Ovary (tissue), 10 donors: Measurements from ENCODE around the gene ANKRD27. TPM values are rescaled to one million over a fixed set of nuclear protein-coding genes. Genes with fewer than 3 reads are reported as not detected.

Source experiments
- DNase-seq, 5 donors: peaks; one replicate each; pipeline ENCODE4 v3.0.0-alpha.2; 2019 to 2020
- H3K27ac ChIP-seq, 2 donors: fragments of 200-600 bp; one replicate each; pipeline versions ENCODE4 v1.5.1 to v1.8.0; 2019 to 2022
- H3K27me3 ChIP-seq: fragments of 200-600 bp; one replicate; pipeline ENCODE4 v1.8.0; 2022
- H3K36me3 ChIP-seq: fragments of 200-600 bp; sonication (generic); one replicate; pipeline ENCODE4 v1.5.1; 2019
- H3K4me1 ChIP-seq: one replicate; pipeline ENCODE4 v1.8.1; 2013; ENCODE audit warnings: mild to moderate bottlenecking, moderate library complexity; ENCODE audit not compliant: insufficient read depth
- H3K4me3 ChIP-seq: fragments of 200-600 bp; sonication (generic); one replicate; pipeline ENCODE4 v1.5.1; 2017
- H3K9me3 ChIP-seq, 2 donors: fragments of 200-600 bp in 1 of 2; sonication (generic) in 1 of 2; one replicate each; pipeline versions ENCODE4 v1.5.1 to v1.8.1; 2013 to 2019; ENCODE audit warnings: mild to moderate bottlenecking in 1 of 2, moderate library complexity in 1 of 2
- CTCF ChIP-seq, 3 donors: fragments of 450-650 bp in 2 of 3; fragments of 200-600 bp in 1 of 3; IDR thresholded peaks; one replicate each; pipeline versions ENCODE4 v1.5.1 to v1.8.0; 2016 to 2022; ENCODE audit warnings: antibody characterized with exemption in 3 of 3, mild to moderate bottlenecking in 1 of 3
- EP300 ChIP-seq: sonication (generic); formaldehyde crosslinking; IDR thresholded peaks from one replicate; pipeline ENCODE4 v1.6.1; 2017; ENCODE audit warnings: antibody characterized with exemption
- POLR2A ChIP-seq: fragments of 450-650 bp; IDR thresholded peaks from one replicate; pipeline ENCODE4 v1.6.1; 2017; ENCODE audit warnings: antibody characterized with exemption, mild to moderate bottlenecking, moderate library complexity
- WGBS, 3 donors: extraction: QIAGEN DNeasy Blood & Tissue Kit in 1 of 3; methylation state at CpG; one replicate each; pipeline versions ENCODE4 v1.1.5 to v1.1.7; 2013 to 2017; 5-methylcytosine and 5-hydroxymethylcytosine counted together
- intact Hi-C, 4 donors: fragments of 100-400 bp; cut with DNase I; formaldehyde crosslinking; loops; one replicate each; pipeline versions ENCODE4 v1.11.0 to v1.15.1; 2022 to 2023
- long read RNA-seq, 3 donors: library from polyadenylated mRNA in 2 of 3; unstranded in 2 of 3; transcript quantifications; one replicate each; pipeline ENCODE4 v2.0.0 and lab custom pipeline, GENCODE V29; 2021 to 2026
- polyA plus RNA-seq, 2 donors: library from polyadenylated mRNA; stranded (reverse); fragments of 200-250 nt in 1 of 2; fragments of 350-450 nt in 1 of 2; fragmentation: Illumina TruSeq in 1 of 2; extraction: RNeasy Lipid Tissue Mini Kit (QIAGEN cat#74804) in 1 of 2; gene quantifications; one replicate each; pipeline ENCODE4 v1.2.3, GENCODE V29; 2013 to 2014
- total RNA-seq, 7 donors: library from RNA; depleted of rRNA in 2 of 7; stranded (reverse); fragments of >200 nt in 2 of 7; fragmentation: NEBNext Ultra II Directional in 3 of 7; extraction: Animal tissue kit (Norgen Biotek cat#: 25700) in 3 of 7; gene quantifications; one replicate each; pipeline versions ENCODE4 v1.1.0 to v1.2.4, GENCODE V29; 2016 to 2023
- donor health status: DM: no; HTN: no; CAD: no; lungs with moderate emphysema.
- donor health status: DM: no; HTN: no; CAD: no.
- donor health status: Bipolar disorder and iron deficiency.
- donor health status: DM: yes; HTN: yes; CAD: no.
- donor health status: DM: no; HTN: no; CAD: no.
- donor health status: DM: yes; HTN: yes; CAD: no.

The ANKRD27 gene
- total RNA-seq (10 to 100 TPM; 10.6 to 33.6 (median 23.5) TPM), polyA plus RNA-seq (10 to 100 TPM in 1 of 2 donors, 1 to 10 TPM in 1; 9.9 to 19.4 TPM)
- long read RNA-seq, donor 1, partial matches to known transcripts = 25 of 36 reads
- long read RNA-seq, donor 1, other reads (novel, unspliced or antisense) = 10 of 36 reads
- long read RNA-seq, donor 2, full-length matches to known transcripts = 1 of 6 reads
- long read RNA-seq, donor 2, partial matches to known transcripts = 5 of 6 reads
- long read RNA-seq, donor 2, other reads (novel, unspliced or antisense) = 0 of 6 reads
- long read RNA-seq, donor 3, full-length matches to known transcripts = 55 of 81 reads
- long read RNA-seq, donor 3, partial matches to known transcripts = 7 of 81 reads
- long read RNA-seq, donor 3, other reads (novel, unspliced or antisense) = 19 of 81 reads

- no peaks in the 10 kb centered on the region for H3K36me3 ChIP-seq
- peak within 1 kb of the TSS; percentile 76 for H3K4me3 ChIP-seq
- H3K4me1 ChIP-seq = peaks cover 2% of the 10 kb centered on the region
- H3K27me3 ChIP-seq = peaks cover 7% of the 10 kb centered on the region
- WGBS, 3 donors = 0 to 1% (median 0%) methylated on average over 56 to 75 of the region's 75 CpGs
- H3K9me3 ChIP-seq = no peaks in the 10 kb centered on the region
- DNase-seq = peak; percentile 97 to 99 (median 98)
- TF ChIP-seq POLR2A (no peak), CTCF (IDR thresholded peaks at IDR 0.05) (no peak), EP300 (no peak)
- peak within 1 kb of the TSS in 1 of 2 donors; percentile 43 for H3K27ac ChIP-seq
- intact Hi-C loops = no loop called here
Measured at GRCh38 chr19:32674931-32675719, at the start of gene ANKRD27. ANKRD27 (minus strand) TSS chr19:32675180; CDS start chr19:32659015, 16,165 bp downstream.

- intact Hi-C loops = no loop called here
- 93 to 96% (median 96%) methylated on average over 22 of the region's 22 CpGs for WGBS, 3 donors
- Histone ChIP-seq H3K4me3 (no peak overlapping the region), H3K36me3 (no peaks in the 10 kb centered on the region), H3K27me3 (no peaks in the 10 kb centered on the region), H3K27ac (no peak overlapping the region), H3K4me1 (no peaks in the 10 kb centered on the region), H3K9me3 (no peaks in the 10 kb centered on the region)
- DNase-seq = no peak
- no peak for TF ChIP-seq EP300
- TF ChIP-seq CTCF (IDR thresholded peaks at IDR 0.05) = no peak
- no peak for TF ChIP-seq POLR2A
Measured at GRCh38 chr19:32720936-32721250, 45.9 kb upstream of the ANKRD27 start.

- Histone ChIP-seq H3K36me3 (no peaks in the 10 kb centered on the region), H3K27ac (no peak overlapping the region), H3K4me1 (no peaks in the 10 kb centered on the region), H3K4me3 (no peak overlapping the region), H3K9me3 (no peaks in the 10 kb centered on the region), H3K27me3 (no peaks in the 10 kb centered on the region)
- WGBS, 3 donors = 87 to 91% (median 88%) methylated on average over 10 to 22 of the region's 22 CpGs
- DNase-seq = no peak
- intact Hi-C loops = no loop called here
- TF ChIP-seq POLR2A (no peak), CTCF (IDR thresholded peaks at IDR 0.05) (no peak), EP300 (no peak)
Measured at GRCh38 chr19:32720216-32720935, 45.4 kb upstream of the ANKRD27 start.

GRCh38 chr19:32719611-32720059, 44.7 kb upstream of the ANKRD27 start, which contains the start of gene TDRD12:
TDRD12 (plus strand) TSS chr19:32719767; CDS start chr19:32720073, 306 bp downstream.
- H3K36me3 ChIP-seq = no peaks in the 10 kb centered on the region
- TF ChIP-seq CTCF (IDR thresholded peaks at IDR 0.05) = no peak
- H3K9me3 ChIP-seq = no peaks in the 10 kb centered on the region
- H3K4me1 ChIP-seq = no peaks in the 10 kb centered on the region
- no peaks in the 10 kb centered on the region for H3K27me3 ChIP-seq
- no peak within 1 kb of the TSS for H3K4me3 ChIP-seq
- 83 to 87% (median 86%) methylated on average over 32 to 44 of the region's 44 CpGs for WGBS, 3 donors
- DNase-seq = peak in 2 of 5 donors; percentile 14 to 19
- no peak within 1 kb of the TSS for H3K27ac ChIP-seq
- intact Hi-C loops = no loop called here
